Endometrial microvascular endothelial cells (primary cell): ENCODE results near the gene HEBP1. TPM values are rescaled to one million over a fixed set of nuclear protein-coding genes. Genes with fewer than 3 reads are reported as not detected.

Experiments
- in situ Hi-C: cut with HindIII; loops from 2 replicates; pipeline ENCODE4 v1.10.0; 2017; ENCODE audit warnings: low sequenced_read_pairs, low pct_unique_long_range_greater_than_20kb; ENCODE audit errors: inconsistent ontology term
- total RNA-seq: library from RNA; depleted of rRNA; stranded (reverse); fragments of >200 nt; gene quantifications from one replicate; pipeline ENCODE4 v1.2.3, GENCODE V29; 2015; ENCODE audit errors: inconsistent ontology term

HEBP1 gene
- total RNA-seq, 1 donor from 2014 or later, result 37.6 TPM

DNA sequence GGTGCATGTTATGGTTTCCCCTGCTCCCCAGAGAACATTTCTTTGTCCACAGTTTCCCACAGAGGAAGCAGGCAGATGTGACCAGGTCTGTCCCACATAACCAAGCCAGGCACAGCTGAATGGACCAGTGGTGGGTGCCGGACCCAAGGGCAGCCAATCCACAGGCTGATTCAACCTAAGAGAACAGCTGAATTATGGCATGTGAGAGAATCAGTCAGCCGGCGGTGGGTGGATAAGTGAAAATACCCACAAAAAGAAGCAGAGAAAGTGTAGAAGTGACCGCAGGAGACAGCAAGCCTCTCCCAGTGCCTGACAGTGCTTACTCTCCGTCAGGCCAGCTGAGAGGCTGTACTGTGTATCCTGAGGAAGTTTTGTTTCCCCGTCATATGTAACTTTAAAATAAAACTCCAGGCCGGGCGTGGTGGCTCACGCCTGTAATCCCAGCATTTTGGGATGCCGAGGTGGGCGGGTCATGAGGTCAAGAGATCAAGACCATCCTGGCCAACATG is 63.0 kb downstream of the HEBP1 start:
- in situ Hi-C loops, result no loop called here

DNA sequence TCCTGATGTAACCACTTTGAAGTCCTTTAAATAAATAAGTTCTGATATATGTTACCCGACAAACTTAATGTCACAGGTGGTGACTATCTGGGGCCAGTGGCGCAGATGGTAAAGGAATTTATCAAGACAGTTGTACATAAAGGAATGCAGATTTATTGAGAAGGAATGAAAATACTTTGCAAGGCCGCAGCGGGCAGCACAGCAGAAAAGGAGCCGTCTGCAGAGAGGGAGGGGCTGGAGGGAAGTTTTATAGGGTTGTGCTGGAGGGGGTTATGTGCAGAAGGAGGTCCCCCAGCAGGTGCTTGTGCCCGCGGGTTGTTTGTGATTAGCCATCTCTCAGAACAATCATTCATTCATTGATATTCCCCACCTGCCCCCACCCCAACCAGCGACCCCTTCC is 65.5 kb downstream of the HEBP1 start:
- in situ Hi-C loops, result no loop called here

DNA sequence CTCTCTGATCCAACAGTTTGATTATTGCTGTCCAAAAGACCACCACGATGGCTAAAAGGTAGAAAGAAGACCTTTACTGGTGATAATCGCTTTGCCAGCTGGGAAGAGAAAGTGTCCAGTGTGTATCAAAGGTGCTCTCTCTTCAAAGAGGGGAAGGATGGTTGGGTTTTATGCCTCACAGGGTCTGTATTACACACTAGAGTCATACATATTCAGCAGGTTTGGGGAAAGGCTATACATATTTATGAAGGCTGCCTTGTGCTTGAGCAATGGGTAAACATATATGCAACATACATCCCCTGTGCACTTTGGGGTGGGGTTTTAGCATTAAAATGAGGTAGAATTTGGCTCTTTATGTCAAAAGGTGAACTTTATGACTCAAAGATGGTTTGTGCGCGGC is 66.3 kb downstream of the HEBP1 start:
- in situ Hi-C loops, result no loop called here

DNA sequence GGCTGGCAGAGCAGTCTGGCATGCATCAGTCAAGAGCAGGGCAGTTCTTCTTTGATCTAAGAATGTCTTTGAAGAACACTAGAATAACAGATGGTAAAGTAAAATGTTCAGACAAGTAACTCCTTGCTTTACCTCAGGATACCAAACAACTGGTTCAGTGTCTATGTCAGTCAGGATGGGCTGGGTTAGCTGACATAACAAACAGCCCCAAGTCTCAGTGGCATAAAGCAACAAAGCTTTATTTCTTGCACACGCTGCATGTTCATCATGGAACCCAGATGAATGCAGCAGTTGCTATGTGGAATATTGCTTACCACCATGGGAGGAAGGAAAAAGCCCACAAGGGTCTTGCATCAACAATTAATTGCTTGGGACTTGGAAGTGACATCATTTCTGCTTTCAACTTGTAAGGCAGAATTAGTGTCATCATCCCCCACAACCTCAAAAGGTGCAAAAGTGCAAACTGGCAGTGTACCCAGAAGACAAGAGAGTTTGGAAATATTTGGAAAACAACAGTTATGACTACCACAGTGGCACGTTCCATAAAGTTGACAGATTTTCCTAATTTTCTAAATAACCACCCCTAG is 69.3 kb downstream of the HEBP1 start:
- in situ Hi-C loops, result no loop called here

DNA sequence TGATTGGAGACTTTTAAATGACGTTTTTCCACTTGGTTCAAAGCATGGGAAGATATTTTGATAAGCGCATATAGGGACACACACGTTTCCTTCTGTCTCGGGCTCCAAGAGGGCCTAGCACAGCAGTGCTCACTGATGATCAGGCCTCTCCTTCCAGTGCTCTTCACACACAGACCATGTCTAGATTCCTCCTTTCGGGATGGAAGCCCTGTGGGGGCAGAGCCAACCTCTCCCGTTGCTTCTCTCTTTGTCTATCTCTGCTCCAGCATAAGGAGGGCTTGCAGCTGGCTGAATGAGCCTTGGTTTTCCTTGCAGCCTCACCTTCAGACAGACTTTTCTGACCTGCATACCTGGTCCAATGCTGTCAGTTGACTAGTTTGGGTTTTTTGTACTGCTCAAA is 70.4 kb downstream of the HEBP1 start:
- in situ Hi-C loops, result no loop called here

DNA sequence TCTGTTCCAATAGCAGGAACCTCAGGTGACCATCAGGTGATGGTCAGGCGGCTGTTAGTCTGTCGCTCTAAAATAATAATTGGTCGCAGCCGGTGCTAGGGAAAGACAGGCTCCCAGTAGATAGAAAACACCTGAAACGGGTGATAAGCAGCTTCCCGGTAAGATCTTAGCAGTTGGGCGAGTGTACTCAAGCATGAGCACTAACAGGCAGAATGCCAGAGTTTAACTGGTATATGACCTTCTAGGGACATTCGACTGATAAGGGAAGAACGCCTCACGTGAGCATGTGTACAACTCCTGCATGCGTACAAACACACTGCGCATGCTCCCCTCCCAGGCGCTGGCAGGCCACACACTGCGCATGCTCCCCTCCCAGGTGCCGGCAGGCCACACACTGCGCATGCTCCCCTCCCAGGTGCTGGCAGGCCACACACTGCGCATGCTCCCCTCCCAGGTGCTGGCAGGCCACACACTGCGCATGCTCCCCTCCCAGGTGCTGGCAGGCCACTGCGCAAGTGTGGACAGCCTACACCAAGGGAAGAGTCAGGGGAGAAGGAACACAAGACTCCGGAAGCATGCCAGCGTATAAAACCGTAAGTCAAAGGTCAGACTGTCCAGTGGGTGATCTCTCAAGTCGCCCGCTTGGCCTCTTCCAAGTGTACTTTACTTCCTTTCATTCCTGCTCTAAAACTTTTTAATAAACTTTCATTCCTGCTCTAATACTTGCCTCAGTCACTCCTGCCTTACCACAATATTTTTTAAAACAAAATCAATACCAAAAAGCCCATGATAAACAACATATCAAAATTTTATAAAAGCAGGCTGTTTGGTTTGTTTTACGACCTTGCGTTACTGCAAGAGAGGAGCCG is 72.6 kb downstream of the HEBP1 start:
- in situ Hi-C loops, result no loop called here

DNA sequence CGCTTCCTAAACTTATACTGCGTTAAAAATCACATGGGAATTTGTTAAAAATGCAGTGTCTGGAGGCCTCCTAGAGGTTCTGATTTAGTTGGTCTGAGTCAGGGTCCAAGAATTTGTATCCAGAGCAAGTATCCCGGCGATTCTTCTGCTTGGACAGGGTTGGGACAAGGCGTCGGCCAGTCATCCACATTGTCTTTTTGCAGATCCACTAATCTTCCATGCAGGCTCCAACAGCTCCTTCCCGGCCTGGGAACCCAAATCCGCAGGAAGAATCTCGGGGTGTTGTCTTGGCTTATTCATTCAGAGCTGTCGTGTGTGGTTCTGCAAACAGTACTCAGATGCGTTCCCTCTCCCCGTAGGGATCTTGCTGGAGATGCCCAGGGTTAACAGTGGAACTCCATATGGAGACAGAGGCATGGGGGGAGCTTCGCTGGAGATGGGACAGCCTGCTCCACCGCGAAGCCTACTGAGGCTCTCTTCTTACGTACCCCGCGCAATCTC is 73.4 kb downstream of the HEBP1 start:
- in situ Hi-C loops, result no loop called here

DNA sequence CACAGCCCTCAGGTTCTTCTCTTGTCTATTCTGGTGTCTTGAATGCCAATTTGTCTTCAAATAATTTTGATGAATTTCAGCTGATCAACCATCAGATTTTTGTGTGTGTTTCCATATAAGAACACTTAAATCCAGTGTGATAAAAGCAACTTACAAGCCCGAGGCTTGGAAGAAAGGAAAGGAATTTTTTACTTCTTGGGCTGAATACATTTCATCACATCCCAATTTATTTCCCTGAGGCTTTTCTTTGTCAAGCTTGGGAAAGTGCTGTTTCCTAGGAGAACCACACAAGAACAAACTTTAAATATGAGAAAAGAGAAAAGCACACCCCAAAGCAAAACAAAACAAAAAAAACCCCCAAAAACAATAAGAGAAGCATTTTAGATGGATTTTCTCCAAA is 74.7 kb downstream of the HEBP1 start:
- in situ Hi-C loops, result no loop called here

Other genes starting within 250 kb of the HEBP1 start
- 17.6 TPM for gene APOLD1, start 214.6 kb downstream of the HEBP1 start, total RNA-seq
- 112 TPM for gene DDX47, start 186.9 kb downstream of the HEBP1 start, total RNA-seq
- gene GPRC5A, start 108.7 kb downstream of the HEBP1 start, total RNA-seq, result 135 TPM
- gene GPRC5D, start 48.1 kb downstream of the HEBP1 start, total RNA-seq, result not detected
- 10.3 TPM for gene FAM234B, start 44.1 kb upstream of the HEBP1 start, total RNA-seq
- gene GSG1, start 103.4 kb upstream of the HEBP1 start, total RNA-seq, result not detected
- gene EMP1, start 196.5 kb upstream of the HEBP1 start, total RNA-seq, result 973 TPM